Mesothelial cell of epicardium (in vitro differentiated cells): ENCODE data around the gene NLK. TPM values are rescaled to one million over a fixed set of nuclear protein-coding genes. Genes with fewer than 3 reads are reported as not detected.
"Not testable (repeated sequence)": the region's sequence is repeated elsewhere in the genome, so short reads cannot be mapped to it uniquely, and the experiment has no call there.

Experiments
- DNase-seq, 2 experiments: peaks; one replicate each; pipeline ENCODE4 v3.0.0; 2021; ENCODE audit warnings: low spot score in 2 of 2; ENCODE audit not compliant: unreplicated experiment in 2 of 2
- H3K27ac Mint-ChIP-seq: 2 replicates; pipeline ENCODE4 v1.8.0; 2021; ENCODE audit warnings: mixed read lengths
- H3K27me3 Mint-ChIP-seq: 2 replicates; pipeline ENCODE4 v1.8.0; 2021; ENCODE audit warnings: low read depth, mixed read lengths
- H3K36me3 Mint-ChIP-seq: 2 replicates; pipeline ENCODE4 v1.8.0; 2021; ENCODE audit warnings: mixed read lengths
- H3K4me1 Mint-ChIP-seq: 2 replicates; pipeline ENCODE4 v1.8.0; 2021; ENCODE audit warnings: mixed read lengths
- H3K4me3 Mint-ChIP-seq: 2 replicates; pipeline ENCODE4 v1.8.0; 2021; ENCODE audit warnings: mild to moderate bottlenecking, moderate library complexity, mixed read lengths
- H3K9me3 Mint-ChIP-seq: 2 replicates; pipeline ENCODE4 v1.8.0; 2021; ENCODE audit warnings: mixed read lengths
- total RNA-seq: library from RNA; stranded (reverse); gene quantifications from 3 replicates; pipeline ENCODE4 v1.2.1, GENCODE V29; 2021
- TF ChIP-seq, protein P1 (sequence below): fragments of 200-600 bp; sonication (generic); IDR thresholded peaks from one replicate; pipeline ENCODE4 v1.5.0; 2021; ENCODE audit warnings: antibody characterized with exemption; ENCODE audit not compliant: unreplicated experiment

The NLK gene
- total RNA-seq, 1 donor from 2014 or later, result 22.6 TPM

DNA sequence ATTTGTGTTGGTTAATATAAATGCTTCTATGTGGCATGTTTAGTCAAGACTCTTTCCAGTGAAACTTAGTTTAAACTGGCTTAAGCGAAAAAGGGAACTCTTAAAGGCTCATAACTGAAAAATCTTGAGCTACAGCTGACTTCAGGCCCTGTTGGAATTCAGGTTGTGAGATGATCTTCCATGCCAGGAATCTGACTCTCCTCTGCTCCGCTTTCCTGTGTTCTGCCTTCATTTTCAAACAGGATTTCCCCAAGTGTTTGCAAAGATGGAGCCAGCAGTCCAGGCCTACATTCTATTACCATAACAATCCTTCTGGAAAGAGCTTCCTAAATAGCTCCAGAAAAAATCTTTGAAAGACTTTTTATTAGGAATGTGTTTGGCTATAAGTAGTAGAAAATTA, 134.9 kb downstream of the NLK start:
- TF ChIP-seq, protein P1, sequence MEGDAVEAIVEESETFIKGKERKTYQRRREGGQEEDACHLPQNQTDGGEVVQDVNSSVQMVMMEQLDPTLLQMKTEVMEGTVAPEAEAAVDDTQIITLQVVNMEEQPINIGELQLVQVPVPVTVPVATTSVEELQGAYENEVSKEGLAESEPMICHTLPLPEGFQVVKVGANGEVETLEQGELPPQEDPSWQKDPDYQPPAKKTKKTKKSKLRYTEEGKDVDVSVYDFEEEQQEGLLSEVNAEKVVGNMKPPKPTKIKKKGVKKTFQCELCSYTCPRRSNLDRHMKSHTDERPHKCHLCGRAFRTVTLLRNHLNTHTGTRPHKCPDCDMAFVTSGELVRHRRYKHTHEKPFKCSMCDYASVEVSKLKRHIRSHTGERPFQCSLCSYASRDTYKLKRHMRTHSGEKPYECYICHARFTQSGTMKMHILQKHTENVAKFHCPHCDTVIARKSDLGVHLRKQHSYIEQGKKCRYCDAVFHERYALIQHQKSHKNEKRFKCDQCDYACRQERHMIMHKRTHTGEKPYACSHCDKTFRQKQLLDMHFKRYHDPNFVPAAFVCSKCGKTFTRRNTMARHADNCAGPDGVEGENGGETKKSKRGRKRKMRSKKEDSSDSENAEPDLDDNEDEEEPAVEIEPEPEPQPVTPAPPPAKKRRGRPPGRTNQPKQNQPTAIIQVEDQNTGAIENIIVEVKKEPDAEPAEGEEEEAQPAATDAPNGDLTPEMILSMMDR, result no peak
- H3K4me1 Mint-ChIP-seq, result peaks cover 19% of the 10 kb centered on the region
- peaks cover 4% of the 10 kb centered on the region for H3K36me3 Mint-ChIP-seq
- H3K4me3 Mint-ChIP-seq, result no peak overlapping the region
- H3K27me3 Mint-ChIP-seq, result no peaks in the 10 kb centered on the region
- no peak overlapping the region for H3K27ac Mint-ChIP-seq
- DNase-seq, result no peak
- H3K9me3 Mint-ChIP-seq, result no peaks in the 10 kb centered on the region

DNA sequence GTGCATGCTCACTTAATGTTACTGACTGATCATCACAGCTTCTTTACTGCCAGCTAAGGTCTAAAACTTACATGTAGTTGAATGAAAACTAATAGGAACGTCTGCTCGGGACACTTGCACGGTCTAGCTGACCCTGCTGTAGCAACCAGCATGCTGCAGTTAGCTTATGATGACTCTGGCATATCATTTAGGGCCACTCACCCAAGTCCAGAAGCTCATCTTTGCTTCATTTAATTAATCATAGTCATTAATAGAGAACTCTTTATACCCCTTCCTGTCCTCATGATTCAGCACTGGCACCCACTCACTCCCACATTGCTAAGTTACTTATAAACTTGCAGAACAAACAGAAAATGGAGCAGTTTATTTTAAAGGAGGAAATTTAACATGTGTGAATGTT, 136.3 kb downstream of the NLK start:
- Mint-ChIP-seq H3K4me3 (no peak overlapping the region), H3K9me3 (no peaks in the 10 kb centered on the region), H3K27me3 (no peaks in the 10 kb centered on the region), H3K4me1 (peaks cover 4% of the 10 kb centered on the region), H3K36me3 (peaks cover 4% of the 10 kb centered on the region), H3K27ac (no peak overlapping the region)
- TF ChIP-seq, protein P1, result no peak
- no peak for DNase-seq

DNA sequence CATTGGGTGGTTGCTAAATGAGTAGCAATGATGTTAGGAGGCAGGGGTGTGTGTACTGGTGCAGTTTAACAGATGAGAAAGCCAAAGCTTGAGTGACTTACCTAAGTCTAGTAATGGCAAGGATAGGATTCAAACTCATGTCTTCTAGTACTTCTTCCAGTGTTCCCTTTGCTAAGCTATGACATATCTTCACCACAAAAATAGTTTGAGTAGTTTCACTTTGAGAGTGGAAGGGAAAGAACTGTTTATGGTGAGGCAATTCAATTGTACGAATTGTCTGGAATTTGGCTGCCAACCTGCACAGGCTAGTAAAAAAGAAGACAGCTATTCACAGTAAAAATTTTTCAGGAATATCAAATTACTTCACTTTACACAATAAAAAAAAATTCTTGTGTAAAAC, 138.0 kb downstream of the NLK start:
- DNase-seq, result no peak
- Mint-ChIP-seq H3K9me3 (no peaks in the 10 kb centered on the region), H3K4me3 (no peak overlapping the region), H3K27me3 (no peaks in the 10 kb centered on the region), H3K4me1 (no peaks in the 10 kb centered on the region), H3K27ac (no peak overlapping the region), H3K36me3 (peaks cover 13% of the 10 kb centered on the region)
- TF ChIP-seq, protein P1, result no peak

DNA sequence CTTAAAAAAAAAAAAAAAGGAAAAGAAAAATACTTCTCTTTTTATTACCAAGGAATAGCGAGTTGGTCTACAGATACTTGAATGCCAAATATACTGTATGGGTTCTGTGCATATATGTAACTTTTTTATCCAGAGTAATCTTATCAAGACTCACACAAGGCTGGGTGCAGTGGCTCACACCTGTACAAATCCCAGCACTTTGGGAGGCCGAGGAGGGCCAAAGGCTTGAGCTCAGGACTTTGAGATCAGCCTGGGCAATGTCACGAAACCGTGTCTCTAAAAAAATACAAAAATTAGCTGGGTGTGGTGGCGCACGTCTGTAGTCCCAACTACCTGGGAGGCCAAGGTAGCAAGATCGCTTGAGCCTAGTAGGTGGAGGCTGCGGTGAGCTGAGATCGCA, 139.1 kb downstream of the NLK start:
- no peaks in the 10 kb centered on the region for H3K4me1 Mint-ChIP-seq
- peaks cover 11% of the 10 kb centered on the region for H3K9me3 Mint-ChIP-seq
- H3K4me3 Mint-ChIP-seq, result no peak overlapping the region
- H3K27me3 Mint-ChIP-seq, result no peaks in the 10 kb centered on the region
- TF ChIP-seq, protein P1, result no peak
- peaks cover 24% of the 10 kb centered on the region for H3K36me3 Mint-ChIP-seq
- DNase-seq, result no peak
- no peak overlapping the region for H3K27ac Mint-ChIP-seq

DNA sequence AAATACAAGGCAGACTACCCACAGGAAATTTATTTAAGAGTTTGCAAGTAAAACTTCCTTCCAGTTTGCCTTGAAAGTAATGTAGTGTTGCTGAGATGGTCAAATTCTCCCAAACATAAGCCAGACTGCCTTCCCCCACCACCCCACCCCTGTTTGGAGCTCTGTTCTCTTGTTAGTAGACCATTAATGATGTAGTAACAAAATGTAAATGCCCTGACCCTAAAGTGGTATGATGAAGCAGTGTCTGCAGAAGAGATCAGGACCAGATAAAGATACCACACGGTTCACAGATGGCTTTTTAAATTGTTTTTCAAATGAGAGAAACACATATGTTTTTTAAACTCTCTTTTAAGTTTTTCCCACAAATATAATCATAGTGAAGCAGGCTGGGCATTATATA, 140.1 kb downstream of the NLK start:
- Mint-ChIP-seq H3K9me3 (peaks cover 13% of the 10 kb centered on the region), H3K27ac (no peak overlapping the region), H3K27me3 (no peaks in the 10 kb centered on the region), H3K4me3 (no peak overlapping the region), H3K36me3 (peaks cover 28% of the 10 kb centered on the region), H3K4me1 (no peaks in the 10 kb centered on the region)
- DNase-seq, result no peak
- TF ChIP-seq, protein P1, result no peak

DNA sequence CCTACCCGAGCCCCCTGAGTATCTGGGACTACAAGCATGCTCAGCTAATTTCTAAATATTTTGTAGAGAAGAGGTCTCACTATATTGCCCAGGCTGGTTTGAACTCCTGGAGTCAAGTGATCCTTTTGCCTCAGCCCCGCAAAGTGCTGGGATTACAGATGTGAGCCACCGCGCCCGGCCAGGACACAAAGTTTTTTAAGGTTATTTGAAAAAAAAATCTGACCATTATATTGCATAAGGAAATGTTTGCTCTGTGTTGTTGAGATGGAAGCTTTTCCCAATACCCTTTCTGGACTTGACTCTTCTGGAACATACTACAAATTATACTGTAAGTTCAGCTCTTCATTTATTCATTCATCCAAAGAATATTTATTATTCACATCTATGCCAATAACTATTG, 143.2 kb downstream of the NLK start:
- peaks cover 14% of the 10 kb centered on the region for H3K4me1 Mint-ChIP-seq
- H3K36me3 Mint-ChIP-seq, result peaks cover 29% of the 10 kb centered on the region

DNA sequence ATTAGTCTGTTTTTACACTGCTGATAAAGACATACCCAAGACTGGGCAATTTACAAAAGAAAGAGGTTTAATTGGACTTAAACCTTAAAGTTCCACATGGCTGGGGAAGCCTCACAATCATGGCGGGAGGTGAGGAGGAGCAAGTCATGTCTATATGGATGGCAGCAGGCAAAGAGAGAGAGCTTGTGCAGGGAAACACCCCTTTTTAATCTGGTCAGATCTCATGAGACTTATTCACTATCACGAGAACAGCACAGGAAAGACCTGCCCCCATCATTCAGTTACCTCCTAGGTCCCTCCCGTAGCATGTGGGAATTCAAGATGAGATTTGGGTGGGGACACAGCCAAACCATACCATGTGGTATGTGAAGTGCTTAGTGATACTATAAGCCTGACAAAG, 144.0 kb downstream of the NLK start:
- peaks cover 30% of the 10 kb centered on the region for H3K36me3 Mint-ChIP-seq

More for the DNA sequence above, 143.2 kb downstream of the NLK start:
- Mint-ChIP-seq H3K4me3 (no peak overlapping the region), H3K9me3 (peaks cover 13% of the 10 kb centered on the region), H3K27ac (no peak overlapping the region), H3K27me3 (no peaks in the 10 kb centered on the region)
- TF ChIP-seq, protein P1, result no peak
- DNase-seq, result no peak

More for the DNA sequence above, 144.0 kb downstream of the NLK start:
- H3K9me3 Mint-ChIP-seq, result peaks cover 13% of the 10 kb centered on the region
- not testable (repeated sequence) for H3K27ac Mint-ChIP-seq, H3K27me3 Mint-ChIP-seq, H3K4me3 Mint-ChIP-seq, DNase-seq
- peaks cover 14% of the 10 kb centered on the region for H3K4me1 Mint-ChIP-seq
